ENCODE results near the gene PPP1R14C. TPM values are rescaled to one million over a fixed set of nuclear protein-coding genes. Genes with fewer than 3 reads are reported as not detected.

Gene PPP1R14C
- polyA plus RNA-seq, 1 donor, result 37.9 TPM

DNA sequence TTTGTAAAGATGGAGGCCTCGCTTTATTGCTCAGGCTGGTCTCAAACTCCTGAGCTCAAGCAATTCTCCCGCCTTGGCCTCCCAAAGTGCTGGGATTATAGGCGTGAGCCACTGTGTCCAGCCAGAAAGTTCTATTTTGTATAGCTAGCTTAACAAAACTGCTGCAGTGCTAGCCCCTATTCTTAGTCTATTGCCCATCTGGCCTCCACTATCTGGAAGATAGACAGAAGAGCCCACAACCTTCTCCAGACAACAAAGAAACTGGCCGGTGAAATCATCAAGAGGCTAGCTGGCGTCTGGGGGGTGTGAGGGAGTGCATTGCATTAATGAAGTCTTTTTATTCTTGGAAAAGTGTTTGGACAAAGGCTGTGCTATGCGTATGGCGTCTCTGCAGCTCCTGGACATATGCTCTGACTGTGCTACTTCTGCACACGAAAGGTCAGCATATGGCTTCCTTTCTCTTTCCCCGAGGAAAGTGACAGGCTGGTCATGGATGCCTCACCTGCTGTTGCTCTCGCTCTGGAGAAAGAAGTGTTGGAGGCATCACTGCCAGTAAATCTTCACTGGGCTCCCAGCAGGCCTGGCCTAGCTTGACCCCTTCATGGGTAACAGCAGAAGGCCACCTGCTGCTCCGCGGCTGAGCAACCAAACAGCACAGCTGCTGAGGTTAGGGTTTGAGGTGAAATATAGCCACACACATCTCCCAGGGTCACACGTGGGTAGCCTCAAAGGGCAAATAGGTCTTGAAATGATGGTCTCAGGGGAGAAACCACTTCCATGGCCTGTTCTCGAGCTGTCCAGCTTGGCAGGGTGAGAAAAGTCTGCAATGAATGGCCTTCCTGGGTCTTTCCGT is 130.8 kb downstream of the PPP1R14C start:
- DNase-seq, result no peak

DNA sequence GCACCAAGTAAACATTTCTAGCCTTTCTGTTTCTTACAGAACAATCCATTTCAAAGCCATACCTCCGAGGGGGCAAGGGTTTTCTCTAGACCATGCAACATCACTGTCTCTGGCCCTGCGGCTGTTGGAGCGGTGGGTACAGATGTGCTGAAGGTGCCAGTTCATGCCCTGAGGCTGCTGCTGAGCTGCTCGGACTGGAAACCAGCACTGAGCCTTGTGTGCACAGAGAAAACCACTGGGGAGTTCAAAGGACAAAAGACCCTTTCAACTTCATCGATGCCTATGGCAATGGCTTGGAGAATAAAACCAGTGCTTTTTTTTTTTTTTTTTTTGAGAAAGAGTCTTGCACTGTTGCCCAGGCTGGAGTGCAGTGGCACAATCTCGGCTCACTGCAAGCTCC is 132.6 kb downstream of the PPP1R14C start:
- DNase-seq, result no peak

GRCh38 chr6:150276168-150276936 is 133.5 kb downstream of the PPP1R14C start:
- no peak for DNase-seq

DNA sequence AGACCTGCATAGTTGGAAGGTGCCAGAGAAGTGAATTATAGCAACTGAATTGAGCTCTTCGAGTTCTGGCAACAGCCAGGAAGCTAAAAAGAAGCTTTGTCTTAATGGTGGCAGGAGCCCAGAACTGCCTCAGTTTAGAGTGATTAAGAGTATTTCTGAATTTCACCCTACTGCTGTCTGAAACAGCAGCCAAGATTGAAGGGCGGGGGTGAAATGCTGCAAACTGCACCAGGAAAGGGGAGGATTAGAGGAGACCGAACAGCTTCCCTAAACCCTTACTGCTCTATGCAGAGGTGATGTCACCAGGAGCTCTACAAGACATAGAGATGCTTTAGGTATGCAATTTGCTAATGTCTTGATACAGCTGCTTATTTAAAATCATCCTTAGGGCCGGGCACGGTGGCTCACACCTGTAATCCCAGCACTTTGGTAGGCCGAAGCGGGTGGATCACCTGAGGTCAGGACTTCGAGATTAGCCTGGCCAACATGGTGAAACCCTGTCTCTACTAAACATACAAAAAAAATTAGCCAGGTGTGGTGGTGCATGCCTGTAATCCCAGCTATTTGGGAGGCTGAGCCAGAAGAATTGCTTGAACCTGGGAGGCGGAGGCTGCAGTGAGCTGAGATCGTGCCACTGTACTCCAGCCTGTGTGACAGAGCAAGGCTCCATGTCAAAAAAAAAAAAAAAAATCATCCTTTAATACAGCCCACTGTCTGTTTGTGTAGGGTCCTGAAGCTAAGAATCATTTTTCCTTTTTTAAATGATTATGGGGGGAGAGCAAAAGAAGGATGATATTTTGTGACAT is 134.3 kb downstream of the PPP1R14C start:
- DNase-seq, result no peak

DNA sequence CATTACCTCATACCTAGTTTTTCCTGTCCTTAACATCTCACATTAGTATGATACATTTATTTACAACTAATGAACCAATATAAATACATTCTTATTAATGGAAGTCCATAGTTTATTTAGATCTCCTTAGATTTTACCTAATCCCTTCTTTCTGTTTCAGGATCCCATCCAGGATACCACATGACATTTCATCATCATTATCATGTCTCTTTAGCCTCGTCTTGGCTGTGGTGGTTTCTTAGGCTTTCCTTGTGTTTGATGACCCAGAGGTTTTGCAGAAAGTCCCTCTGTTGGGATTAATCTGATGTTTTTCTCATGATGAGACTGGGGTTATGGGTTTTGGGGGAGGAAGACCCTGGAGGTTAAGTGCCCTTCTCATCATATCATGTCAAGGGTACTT is 136.7 kb downstream of the PPP1R14C start:
- DNase-seq, result no peak

- no peak for DNase-seq
These were observed 137.9 kb downstream of the PPP1R14C start for GRCh38 chr6:150280703-150281102.

DNA sequence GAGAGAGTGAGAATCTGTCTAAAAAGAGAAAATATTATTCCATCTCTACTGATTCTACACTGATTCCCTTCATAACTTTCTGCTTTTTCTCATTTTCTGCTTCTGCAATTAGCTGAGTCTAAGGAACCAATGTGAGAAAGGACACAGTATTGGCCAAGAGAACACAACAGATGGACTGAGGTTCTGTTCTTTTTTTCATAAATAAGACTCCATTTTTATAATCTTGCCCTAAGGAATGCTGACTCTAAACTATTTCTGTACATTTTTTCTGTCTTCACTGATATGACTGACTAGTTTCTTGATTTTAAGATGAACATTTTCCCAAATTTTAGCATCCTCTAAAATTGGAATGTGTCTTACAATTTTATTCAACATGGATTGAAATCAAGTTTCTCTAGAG is 138.9 kb downstream of the PPP1R14C start:
- no peak for DNase-seq

DNA sequence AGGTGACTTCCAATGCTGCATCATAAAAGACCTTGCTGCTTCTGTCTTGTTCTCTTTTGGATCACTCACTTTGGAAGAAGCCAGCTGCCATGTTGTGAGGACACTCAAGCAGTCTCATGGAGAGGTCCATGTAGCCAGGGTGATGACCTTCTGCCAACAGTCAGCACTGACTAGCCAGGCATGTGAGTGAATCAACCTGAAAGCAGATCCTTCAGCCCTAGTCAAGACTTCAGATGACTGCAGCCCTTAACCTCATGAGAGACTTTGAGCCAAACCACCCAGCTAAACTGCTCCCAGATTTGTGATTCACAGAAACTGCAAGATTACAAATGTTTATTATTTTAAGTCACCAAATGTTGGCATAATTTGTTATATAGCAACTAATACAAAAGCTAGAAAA is 140.0 kb downstream of the PPP1R14C start:
- no peak for DNase-seq

DNA sequence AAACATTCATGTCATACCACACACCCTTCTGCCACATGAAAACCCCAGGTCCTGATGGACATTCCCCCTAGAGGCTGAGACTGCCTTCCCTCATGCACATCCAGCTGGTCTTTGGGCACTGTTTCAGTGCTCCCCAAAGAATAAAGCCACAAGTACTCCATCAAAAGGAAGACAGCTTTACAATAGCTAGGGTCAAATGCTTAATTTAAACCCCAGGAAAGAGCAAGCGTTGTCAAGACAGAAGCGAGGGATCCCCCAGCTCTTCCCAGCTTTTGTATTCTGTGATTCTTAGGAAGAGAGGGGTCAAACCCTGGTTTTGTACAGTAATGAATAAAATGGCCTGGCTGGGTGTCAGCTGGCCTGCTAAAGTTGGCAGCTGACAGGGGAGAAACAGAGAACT is 143.6 kb downstream of the PPP1R14C start:
- no peak for DNase-seq

DNA sequence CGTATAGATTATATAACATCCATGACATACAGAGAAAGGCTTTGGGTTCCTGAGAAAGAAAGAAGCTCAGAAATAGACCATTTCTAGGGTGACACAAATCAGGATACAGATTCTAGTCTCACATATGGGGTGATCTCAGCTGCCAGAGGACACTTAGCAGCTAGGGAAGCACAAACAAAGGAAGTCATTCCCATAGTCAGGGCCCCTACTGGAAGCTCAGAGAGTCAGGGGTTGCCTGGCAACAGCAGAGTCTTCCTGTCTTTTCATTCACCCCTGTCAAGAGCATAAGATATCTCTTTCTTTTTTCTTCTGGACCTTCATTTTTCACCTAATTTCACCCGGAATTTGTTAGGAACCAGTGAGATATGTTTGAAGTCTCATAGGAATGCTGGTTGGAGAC is 144.1 kb downstream of the PPP1R14C start:
- DNase-seq, result no peak

DNA sequence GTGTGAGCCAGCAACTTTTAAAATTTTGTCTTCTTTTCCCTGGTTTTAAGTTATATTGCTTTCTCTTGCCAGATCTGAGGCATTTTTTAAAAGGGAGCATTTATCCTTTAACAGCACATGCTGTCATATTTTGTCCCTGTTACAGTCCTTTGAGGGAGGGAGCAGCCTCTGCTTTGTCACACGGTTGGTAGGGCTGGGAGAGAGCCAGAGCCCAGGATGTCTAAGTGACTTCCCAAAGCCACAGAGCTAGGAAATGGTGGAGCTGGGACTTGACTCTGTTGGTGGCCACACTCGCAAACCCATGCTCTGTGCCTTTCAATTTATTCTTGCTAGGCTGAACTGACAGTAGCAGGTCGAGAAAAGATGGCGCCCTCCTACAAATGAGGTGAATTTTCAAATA is 145.6 kb downstream of the PPP1R14C start:
- DNase-seq, result no peak

GRCh38 chr6:150289454-150290071 is 146.7 kb downstream of the PPP1R14C start:
- no peak for DNase-seq

DNA sequence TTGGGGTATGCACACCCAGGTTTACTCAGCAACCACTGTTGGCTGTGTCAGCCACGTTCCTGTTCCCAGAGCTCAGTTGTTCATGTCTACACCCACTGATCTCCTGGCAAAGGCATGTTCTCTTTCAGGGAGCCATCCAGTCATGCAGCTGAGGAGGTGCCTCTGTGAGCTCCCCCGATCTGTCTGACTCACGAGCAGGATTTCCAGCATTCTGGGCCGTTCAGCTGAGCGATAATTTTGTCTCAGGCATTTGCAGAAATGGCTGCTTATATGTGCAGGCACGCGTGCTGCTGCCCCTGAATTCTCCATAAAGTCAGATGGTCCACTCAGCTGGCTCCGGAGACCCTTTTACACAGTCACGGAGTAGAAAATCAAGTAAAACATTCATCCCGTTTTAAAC is 147.6 kb downstream of the PPP1R14C start:
- DNase-seq, result no peak

GRCh38 chr6:150291968-150292710 is 149.3 kb downstream of the PPP1R14C start:
- DNase-seq, result no peak

GRCh38 chr6:150293019-150293418 is 150.2 kb downstream of the PPP1R14C start:
- no peak for DNase-seq

DNA sequence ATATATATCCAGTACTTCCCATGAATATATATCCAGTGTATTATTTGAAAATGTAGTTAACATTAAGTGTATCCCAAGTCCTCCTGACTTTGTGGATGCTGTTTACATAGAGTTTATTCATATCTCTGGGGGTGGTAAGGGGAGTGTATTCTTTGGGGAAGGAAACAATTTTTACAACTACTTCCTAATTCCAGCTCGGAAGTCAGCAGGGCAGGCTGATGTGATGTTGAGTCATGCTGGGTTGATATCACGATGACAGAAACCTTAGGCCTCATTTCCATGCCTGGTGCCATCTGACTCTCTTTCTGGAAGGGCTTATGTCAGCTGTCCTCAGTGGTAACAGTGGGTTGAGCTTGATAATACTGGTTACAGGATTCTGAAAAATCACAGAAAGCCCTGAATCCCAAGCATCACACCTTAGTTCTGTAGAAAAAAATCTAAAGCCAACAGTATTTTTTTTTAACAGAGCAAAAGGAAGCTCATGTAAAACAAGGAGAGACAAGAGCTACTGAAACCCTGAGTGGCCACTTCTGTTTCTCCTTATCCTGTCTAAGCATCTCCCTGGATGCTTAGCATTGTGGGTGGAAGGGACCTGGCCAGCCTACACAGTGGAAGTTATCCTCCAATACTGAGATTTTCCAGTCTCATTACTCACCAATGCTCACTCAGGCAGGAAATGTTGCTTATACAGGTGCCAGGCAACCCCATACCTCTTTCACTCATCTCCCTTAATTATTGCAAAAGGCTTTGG is 150.8 kb downstream of the PPP1R14C start:
- DNase-seq, result no peak

- DNase-seq, result no peak
These were observed 154.0 kb downstream of the PPP1R14C start for GRCh38 chr6:150296890-150297289.

GRCh38 chr6:150297327-150298029 is 154.6 kb downstream of the PPP1R14C start:
- DNase-seq, result no peak

DNA sequence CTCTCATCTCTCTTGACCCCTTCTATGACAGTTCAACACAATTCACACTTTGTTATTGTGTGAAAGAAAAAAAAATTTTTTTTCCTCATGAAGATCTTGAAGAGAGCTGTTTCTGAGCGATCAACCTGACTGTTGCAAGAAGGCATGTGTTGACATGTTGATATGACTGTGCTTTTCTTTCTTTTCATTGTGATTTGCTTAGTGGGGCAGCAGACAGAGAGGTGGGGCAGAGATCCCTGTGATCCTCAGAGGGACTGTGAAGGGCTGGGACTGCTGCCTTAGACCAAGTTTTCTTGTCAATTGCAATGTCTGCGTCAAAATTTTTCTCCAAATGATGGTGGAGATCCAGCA is 155.2 kb downstream of the PPP1R14C start:
- no peak for DNase-seq

- no peak for DNase-seq
These were observed 155.8 kb downstream of the PPP1R14C start for GRCh38 chr6:150298676-150299075.
